GM12878 (cell line): Measurements from ENCODE around the gene CACNA2D1. TPM values are rescaled to one million over a fixed set of nuclear protein-coding genes. Genes with fewer than 3 reads are reported as not detected.
A peak's percentile ranks its signal among the peaks of the same experiment; 100 is the strongest.

ENCODE experiments used
- ATAC-seq: fragments of 200-7000 bp; cut with Tn5 transposase; 3 replicates; pipeline ENCODE4 v1.9.1; 2020; ENCODE audit warnings: mild to moderate bottlenecking, moderate library complexity
- BruUV-seq: library from RNA; stranded (reverse); fragments of 400-500 nt; replicated peaks from 2 replicates; lab custom pipeline; 2021; lab: Mats Ljungman, UMichigan
- CTCF ChIA-PET: fragments of 300-600 bp; sonication (Branson Sonifier 250); formaldehyde crosslinking; extraction: SDS; loops from one replicate; lab custom pipeline; 2021; ENCODE audit warnings: inconsistent platforms; lab: Yijun Ruan, JAX
- POLR2A ChIA-PET: fragments of 350-600 bp; formaldehyde crosslinking; extraction: SDS; loops from one replicate; lab custom pipeline; 2021; ENCODE audit warnings: inconsistent platforms; lab: Charles Lee
- RAD21 ChIA-PET: fragments of 300-600 bp; sonication (Branson Sonifier 250); formaldehyde crosslinking; loops from one replicate; lab custom pipeline; 2023; ENCODE audit warnings: antibody characterized with exemption; ENCODE audit not compliant: unreplicated experiment; lab: Charles Lee
- SMC1A ChIA-PET: fragments of 300-600 bp; sonication (Branson Sonifier 250); formaldehyde crosslinking; loops from one replicate; lab custom pipeline; 2023; ENCODE audit not compliant: unreplicated experiment, uncharacterized antibody; lab: Charles Lee
- DNase-seq: peaks from one replicate; pipeline ENCODE4 v3.0.0-alpha.2; 2011; ENCODE audit warnings: low read depth, low spot score
- FAIRE-seq: peaks from 3 replicates; lab custom pipeline; 2011; peaks lifted over from hg19 to GRCh38; lab: Jason Lieb, UNC
- H2AFZ ChIP-seq: 2 replicates; pipeline ENCODE4 v1.6.0; 2011; ENCODE audit warnings: low read depth, low read length, control low read depth; ENCODE audit not compliant: control insufficient read depth
- H3K27ac ChIP-seq: 2 replicates; pipeline ENCODE4 v1.5.1; 2011; ENCODE audit warnings: control low read depth; ENCODE audit not compliant: control insufficient read depth, insufficient read depth
- H3K27me3 ChIP-seq, 2 experiments: replicated peaks in 1 of 2; 2 replicates each; pipeline versions ENCODE4 v1.6.0 to v1.6.1; 2011; ENCODE audit warnings: low read length in 1 of 2; ENCODE audit not compliant: control insufficient read depth in 2 of 2, insufficient read depth in 2 of 2
- H3K36me3 ChIP-seq, 2 experiments: 2 replicates each; pipeline ENCODE4 v1.5.1; 2011; ENCODE audit warnings: low read length in 1 of 2; ENCODE audit not compliant: control insufficient read depth in 2 of 2, insufficient read depth in 2 of 2
- H3K4me1 ChIP-seq: 2 replicates; pipeline ENCODE4 v1.6.1; 2011; ENCODE audit warnings: mild to moderate bottlenecking, low read length, moderate library complexity, mixed read lengths; ENCODE audit not compliant: control insufficient read depth, insufficient read depth
- H3K4me2 ChIP-seq: 2 replicates; pipeline ENCODE4 v1.6.0; 2011; ENCODE audit warnings: control low read depth; ENCODE audit not compliant: control insufficient read depth, insufficient read depth
- H3K4me3 ChIP-seq: fragments of 200-600 bp; sonication (generic); 2 replicates; pipeline ENCODE4 v1.5.1; 2016
- H3K79me2 ChIP-seq: 2 replicates; pipeline ENCODE4 v1.6.0; 2011; ENCODE audit warnings: low read length; ENCODE audit not compliant: control insufficient read depth, insufficient read depth
- H3K9ac ChIP-seq: 2 replicates; pipeline ENCODE4 v1.8.0; 2011; ENCODE audit warnings: low read length, control low read depth, mixed read lengths; ENCODE audit not compliant: control insufficient read depth, insufficient read depth
- H3K9me3 ChIP-seq: replicated peaks from 3 replicates; pipeline ENCODE4 v1.5.1; 2011; ENCODE audit warnings: mild to moderate bottlenecking, low read length; ENCODE audit not compliant: control insufficient read depth, insufficient read depth
- H4K20me1 ChIP-seq: 2 replicates; pipeline ENCODE4 v1.6.0; 2011; ENCODE audit not compliant: control insufficient read depth, insufficient read depth
- KAT2A ChIP-seq: conservative IDR thresholded peaks from 2 replicates; pipeline ENCODE4 v1.6.1; 2011; ENCODE audit warnings: low read depth, low read length; ENCODE audit not compliant: control insufficient read depth
- RAD21 ChIP-seq: IDR thresholded peaks from 2 replicates; pipeline ENCODE4 v1.6.1; 2011; ENCODE audit warnings: mild to moderate bottlenecking, low read depth, low read length, moderate library complexity; ENCODE audit not compliant: insufficient read depth
- SUZ12 ChIP-seq: fragments of 200-600 bp; sonication (generic); IDR thresholded peaks from one replicate; pipeline ENCODE4 v1.6.1; 2018; ENCODE audit warnings: antibody characterized with exemption, mild to moderate bottlenecking; ENCODE audit not compliant: unreplicated experiment
- WGBS: methylation state at CpG from one replicate; pipeline ENCODE4 v1.1.6; 2016; ENCODE audit warnings: low lambda C conversion rate; ENCODE audit not compliant: insufficient replicate concordance, insufficient coverage; ENCODE audit errors: missing lambda C conversion rate; 5-methylcytosine and 5-hydroxymethylcytosine counted together
- in situ Hi-C: fragments of 300-500 bp; cut with MboI; formaldehyde crosslinking; loops from 9 replicates; pipeline ENCODE4 v1.14.3; 2018; ENCODE audit warnings: mixed read lengths
- intact Hi-C: fragments of 100-400 bp; cut with micrococcal nuclease; formaldehyde crosslinking; loops from one replicate; pipeline ENCODE4 v1.14.2; 2022; ENCODE audit not compliant: unreplicated experiment
- polyA plus RNA-seq, 11 experiments: library from polyadenylated mRNA; depleted of rRNA in 4 of 11; unstranded in 6 of 11; stranded (reverse) in 5 of 11; fragments of >200 nt; fragmentation: Nextera tagmentation in 4 of 11; fragmentation: Illumina TruSeq in 1 of 11; extraction: Ambion mirVana in 4 of 11; extraction: Trizol in 1 of 11; gene quantifications; 1 replicate in 1 of 11; 2 replicates in 10 of 11; pipeline versions ENCODE4 v1.2.1 to v1.2.3, GENCODE V29; 2011 to 2016; ENCODE audit warnings: inconsistent platforms in 2 of 11, missing spikeins in 2 of 11, low read depth in 1 of 11
- total RNA-seq, 4 experiments: library from RNA; depleted of rRNA in 3 of 4; stranded (reverse); fragments of >200 nt in 3 of 4; fragmentation: Illumina TruSeq in 1 of 4; extraction: Trizol in 1 of 4; gene quantifications; 2 replicates each; pipeline versions ENCODE4 v1.2.1 to v1.2.3, GENCODE V29; 2013 to 2021
- TF ChIP-seq, protein P1 (sequence below): fragments of 450-650 bp; conservative IDR thresholded peaks from 2 replicates; pipeline ENCODE4 v1.6.1; 2017; ENCODE audit warnings: mild to moderate bottlenecking, moderate library complexity

Gene CACNA2D1
- total and polyA plus RNA-seq, 10 of the 15 experiments (the other 5 are each of a cell fraction or from before 2014, with no cell fraction given) = 0.14 to 14.8 (median 0.97) TPM

GRCh38 chr7:82257118-82257695, 186.4 kb downstream of the CACNA2D1 start:
- H3K36me3 ChIP-seq = no peaks in the 10 kb centered on the region
- RAD21 ChIA-PET = interaction anchor here (1.1 kb wide), 4 partner anchors 13 to 337 kb away, joined by 3 to 5 read pairs (median 4); no protein-coding TSS in a partner anchor
- no peak overlapping the region for H2AFZ ChIP-seq
- in situ Hi-C loops = no loop called here
- no peak overlapping the region for H3K9ac ChIP-seq
- FAIRE-seq (no peak), ATAC-seq (0 out of 3 replicates have a peak, but pooled peaks have one; percentile 21), DNase-seq (no peak)
- H4K20me1 ChIP-seq = no peaks in the 10 kb centered on the region
- TF ChIP-seq RAD21 (no peak), KAT2A (no peak), SUZ12 (no peak)
- TF ChIP-seq, protein P1, sequence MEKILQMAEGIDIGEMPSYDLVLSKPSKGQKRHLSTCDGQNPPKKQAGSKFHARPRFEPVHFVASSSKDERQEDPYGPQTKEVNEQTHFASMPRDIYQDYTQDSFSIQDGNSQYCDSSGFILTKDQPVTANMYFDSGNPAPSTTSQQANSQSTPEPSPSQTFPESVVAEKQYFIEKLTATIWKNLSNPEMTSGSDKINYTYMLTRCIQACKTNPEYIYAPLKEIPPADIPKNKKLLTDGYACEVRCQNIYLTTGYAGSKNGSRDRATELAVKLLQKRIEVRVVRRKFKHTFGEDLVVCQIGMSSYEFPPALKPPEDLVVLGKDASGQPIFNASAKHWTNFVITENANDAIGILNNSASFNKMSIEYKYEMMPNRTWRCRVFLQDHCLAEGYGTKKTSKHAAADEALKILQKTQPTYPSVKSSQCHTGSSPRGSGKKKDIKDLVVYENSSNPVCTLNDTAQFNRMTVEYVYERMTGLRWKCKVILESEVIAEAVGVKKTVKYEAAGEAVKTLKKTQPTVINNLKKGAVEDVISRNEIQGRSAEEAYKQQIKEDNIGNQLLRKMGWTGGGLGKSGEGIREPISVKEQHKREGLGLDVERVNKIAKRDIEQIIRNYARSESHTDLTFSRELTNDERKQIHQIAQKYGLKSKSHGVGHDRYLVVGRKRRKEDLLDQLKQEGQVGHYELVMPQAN = no peak
- no peak overlapping the region for H3K27ac ChIP-seq
- H3K4me1 ChIP-seq = no peaks in the 10 kb centered on the region
- no peak overlapping the region for H3K4me2 ChIP-seq
- H3K79me2 ChIP-seq = no peaks in the 10 kb centered on the region
- H3K27me3 ChIP-seq = no peaks in the 10 kb centered on the region; a peak in 1 of 4 replicates
- POLR2A ChIA-PET = interaction anchor here (0.7 to 1.4 kb wide), 2 partner anchors 10 to 13 kb away, joined by 3 to 5 read pairs; no protein-coding TSS in a partner anchor
- no peaks in the 10 kb centered on the region for H3K9me3 ChIP-seq
- SMC1A ChIA-PET = interaction anchor here (0.6 to 2.5 kb wide), 10 partner anchors 10 to 220 kb away, joined by 3 to 9 read pairs (median 5); no protein-coding TSS in a partner anchor
- CTCF ChIA-PET = interaction anchor here (1.3 to 3.8 kb wide), 3 partner anchors 10 to 16 kb away, joined by 3 to 21 read pairs (median 3); no protein-coding TSS in a partner anchor
- H3K4me3 ChIP-seq = no peak overlapping the region
- intact Hi-C loops = no loop called here
- BruUV-seq = no TSS peak
- WGBS = 17% methylated on average over 2 of the region's 2 CpGs
